Heart left ventricle (tissue), 16 donors: ENCODE data around the gene RNF32. TPM values are rescaled to one million over a fixed set of nuclear protein-coding genes. Genes with fewer than 3 reads are reported as not detected.

Experiments
- ATAC-seq, 4 donors: fragments of 200-7000 bp; cut with Tn5 transposase; one replicate each; pipeline ENCODE4 v1.9.1; 2020 to 2022; ENCODE audit warnings: moderate library complexity in 4 of 4, mild to moderate bottlenecking in 3 of 4, moderate number of reproducible peaks in 1 of 4
- DNase-seq, 5 donors: peaks; one replicate each; pipeline ENCODE4 v3.0.0-alpha.2; 2020
- H3K27ac ChIP-seq, 12 donors: fragments of 200-600 bp; sonication (generic) in 4 of 12; one replicate each; pipeline versions ENCODE4 v1.5.0 to v1.8.0; 2016 to 2022; ENCODE audit warnings: mild to moderate bottlenecking in 2 of 12
- H3K27me3 ChIP-seq, 9 donors: fragments of 200-600 bp; sonication (generic) in 2 of 9; one replicate each; pipeline versions ENCODE4 v1.5.1 to v1.8.0; 2016 to 2022; ENCODE audit warnings: mild to moderate bottlenecking in 3 of 9
- H3K36me3 ChIP-seq, 9 donors: fragments of 200-600 bp; sonication (generic) in 2 of 9; one replicate each; pipeline versions ENCODE4 v1.5.0 to v1.8.0; 2018 to 2022; ENCODE audit warnings: mild to moderate bottlenecking in 2 of 9
- H3K4me1 ChIP-seq, 12 donors: fragments of 200-600 bp; sonication (generic) in 4 of 12; one replicate each; pipeline versions ENCODE4 v1.5.0 to v1.8.0; 2016 to 2022; ENCODE audit warnings: mild to moderate bottlenecking in 3 of 12
- H3K4me3 ChIP-seq, 12 donors: fragments of 200-600 bp; sonication (generic) in 4 of 12; one replicate each; pipeline versions ENCODE4 v1.5.0 to v1.8.0; 2017 to 2022; ENCODE audit warnings: mild to moderate bottlenecking in 9 of 12, moderate library complexity in 4 of 12
- H3K9me3 ChIP-seq, 12 donors: fragments of 200-600 bp; sonication (generic) in 4 of 12; one replicate each; pipeline versions ENCODE4 v1.5.0 to v1.8.0; 2016 to 2022; ENCODE audit warnings: mild to moderate bottlenecking in 1 of 12
- POLR2A ChIP-seq, 2 donors: fragments of 450-650 bp; IDR thresholded peaks; one replicate each; pipeline ENCODE4 v1.6.1; 2017; ENCODE audit warnings: antibody characterized with exemption in 2 of 2, mild to moderate bottlenecking in 2 of 2, moderate library complexity in 2 of 2
- WGBS, 4 donors: extraction: QIAGEN DNeasy Blood & Tissue Kit in 2 of 4; methylation state at CpG; one replicate each; pipeline versions ENCODE4 v1.1.5 to v1.1.7; 2013 to 2018; 5-methylcytosine and 5-hydroxymethylcytosine counted together
- intact Hi-C, 10 donors: fragments of 100-400 bp; cut with DNase I; formaldehyde crosslinking; loops; one replicate each; pipeline versions ENCODE4 v1.11.1 to v1.14.2; 2022
- polyA plus RNA-seq, 2 donors: library from polyadenylated mRNA; stranded (reverse); fragments of 200-250 nt; gene quantifications; one replicate each; pipeline ENCODE4 v1.2.3, GENCODE V29; 2013
- total RNA-seq, 9 donors: library from RNA; depleted of rRNA in 2 of 9; stranded (reverse); fragments of >200 nt in 2 of 9; fragmentation: NEBNext Ultra II Directional in 3 of 9; extraction: Animal tissue kit (Norgen Biotek cat#: 25700) in 3 of 9; gene quantifications; one replicate each; pipeline versions ENCODE4 v1.1.0 to v1.2.4, GENCODE V29; 2016 to 2023
- TF ChIP-seq, protein P1 (sequence below), 12 donors: fragments of 200-600 bp; sonication (generic) in 4 of 12; IDR thresholded peaks; one replicate each; pipeline versions ENCODE4 v1.5.0 to v1.8.0; 2018 to 2022; ENCODE audit warnings: antibody characterized with exemption in 12 of 12, mild to moderate bottlenecking in 5 of 12
- donor health status: ischemic (EF 13 %, LVEDD 7.1; RV severe dilation, severe dysfunction).
- donor health status: healthy with polysubstance abuse.
- donor health status: DM: no; HTN: yes; CAD: no.
- donor health status: DM: no; HTN: no; CAD: no.
- donor health status: ischemic (EF 25% LVEDD 6.9; RV normal size, moderate dysfunction).
- donor health status: ischemic (EF 25% LVEDD 5.7; RV mildly dilated, moderate dysfunction).
- donor health status: healthy.
- donor health status: DM: yes; HTN: yes; CAD: no.
- donor health status: ischemic (EF 35%, LVEDD 5.7; RV mildly dilated, moderate dysfunction).
- donor health status: nonischemic (EF 11% LVEDD 7.7; RV severe dilation, severe dysfunction).
- donor health status: DM: yes; HTN: yes; CAD: no.
- donor health status: PGD.
- donor health status: ischemic (EF 29% LVEDD 5.4; RV normal size, mild dysfunction).
- donor health status: nonischemic (EF 23%, LVEDD 6.1; RV moderate dilation, normal function).

The RNF32 gene
- total and polyA plus RNA-seq, 11 donors: 0.19 to 0.75 (median 0.33) TPM; not detected in 4

DNA sequence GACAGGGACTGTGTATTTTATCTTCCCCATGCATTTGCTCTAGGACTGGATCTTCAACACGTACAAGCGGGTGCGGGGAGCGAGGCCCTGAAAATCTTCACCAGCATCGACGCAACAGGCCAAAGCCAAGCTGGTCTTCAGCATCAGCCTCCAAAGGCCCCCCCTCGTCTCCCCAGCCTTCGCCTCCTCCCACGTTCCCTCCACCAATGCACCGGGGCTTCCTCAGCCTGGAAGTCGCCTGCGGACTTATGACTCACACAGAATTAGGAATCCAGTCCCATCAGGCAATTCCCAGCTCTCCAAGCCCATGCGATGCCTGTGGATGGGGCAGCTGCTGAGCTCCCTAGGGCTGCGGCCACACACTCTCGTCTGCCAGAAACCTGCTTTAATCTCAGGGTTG lies 36.3 kb upstream of the RNF32 start:
- WGBS, 4 donors: 70 to 80% (median 75%) methylated on average over 15 of the region's 15 CpGs
- peaks cover 0 to 11% (median 4%) of the 10 kb centered on the region in 12 donors for H3K4me1 ChIP-seq
- H3K27me3 ChIP-seq: peaks cover 0 to 35% (median 15%) of the 10 kb centered on the region in 9 donors
- H3K27ac ChIP-seq: no peak overlapping the region
- H3K9me3 ChIP-seq: no peaks in the 10 kb centered on the region
- ATAC-seq (no peak), DNase-seq (no peak)
- TF ChIP-seq POLR2A (IDR thresholded peaks at IDR 0.05): no peak
- TF ChIP-seq, protein P1, sequence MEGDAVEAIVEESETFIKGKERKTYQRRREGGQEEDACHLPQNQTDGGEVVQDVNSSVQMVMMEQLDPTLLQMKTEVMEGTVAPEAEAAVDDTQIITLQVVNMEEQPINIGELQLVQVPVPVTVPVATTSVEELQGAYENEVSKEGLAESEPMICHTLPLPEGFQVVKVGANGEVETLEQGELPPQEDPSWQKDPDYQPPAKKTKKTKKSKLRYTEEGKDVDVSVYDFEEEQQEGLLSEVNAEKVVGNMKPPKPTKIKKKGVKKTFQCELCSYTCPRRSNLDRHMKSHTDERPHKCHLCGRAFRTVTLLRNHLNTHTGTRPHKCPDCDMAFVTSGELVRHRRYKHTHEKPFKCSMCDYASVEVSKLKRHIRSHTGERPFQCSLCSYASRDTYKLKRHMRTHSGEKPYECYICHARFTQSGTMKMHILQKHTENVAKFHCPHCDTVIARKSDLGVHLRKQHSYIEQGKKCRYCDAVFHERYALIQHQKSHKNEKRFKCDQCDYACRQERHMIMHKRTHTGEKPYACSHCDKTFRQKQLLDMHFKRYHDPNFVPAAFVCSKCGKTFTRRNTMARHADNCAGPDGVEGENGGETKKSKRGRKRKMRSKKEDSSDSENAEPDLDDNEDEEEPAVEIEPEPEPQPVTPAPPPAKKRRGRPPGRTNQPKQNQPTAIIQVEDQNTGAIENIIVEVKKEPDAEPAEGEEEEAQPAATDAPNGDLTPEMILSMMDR (IDR thresholded peaks at IDR 0.05): no peak
- intact Hi-C loops: no loop called here
- H3K4me3 ChIP-seq: no peak overlapping the region
- H3K36me3 ChIP-seq: no peaks in the 10 kb centered on the region

DNA sequence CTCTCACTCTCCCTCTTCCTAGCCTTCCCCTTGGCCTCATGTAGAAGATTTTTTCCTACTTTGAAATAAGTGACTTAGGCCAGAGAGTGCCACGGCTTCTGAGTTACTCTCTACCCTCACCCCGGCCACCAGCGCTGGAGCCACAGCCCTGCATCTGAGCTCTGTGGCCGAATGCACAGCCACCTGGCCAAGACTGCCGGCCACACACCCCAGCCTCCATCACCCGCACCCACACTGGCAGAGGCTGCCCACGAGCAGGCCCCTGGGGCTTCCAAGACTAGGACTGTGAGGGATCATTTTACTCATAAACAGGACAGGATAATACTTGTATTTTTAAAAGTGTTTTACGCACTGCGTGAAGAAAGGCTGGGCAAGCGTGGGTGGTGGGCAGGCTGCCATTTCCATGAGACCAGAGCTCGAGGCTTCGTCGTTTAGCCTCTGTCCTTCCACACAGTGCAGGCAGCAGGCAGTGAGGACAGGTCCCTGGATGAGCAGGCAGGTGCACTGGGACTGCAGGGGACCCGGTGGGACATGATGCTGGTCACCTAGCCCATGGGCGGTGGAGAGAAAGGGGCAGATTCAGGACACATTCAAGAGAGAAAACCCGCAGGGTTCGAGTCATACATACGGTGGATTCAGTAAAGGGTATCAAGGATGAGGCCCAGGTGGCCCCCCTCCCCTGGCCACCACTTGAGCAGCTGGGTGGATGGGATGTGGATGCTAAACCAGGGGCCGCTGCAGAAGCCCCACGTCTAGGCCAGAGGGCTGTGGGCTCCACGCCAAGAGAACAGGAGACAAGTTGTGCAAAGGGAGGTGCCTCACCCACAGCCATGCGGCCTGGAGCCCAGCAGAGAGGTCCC lies 35.5 kb upstream of the RNF32 start:
- ATAC-seq (no peak), DNase-seq (no peak)
- Histone ChIP-seq H3K4me1 (peaks cover 0 to 11% (median 4%) of the 10 kb centered on the region in 12 donors), H3K27ac (no peak overlapping the region), H3K4me3 (no peak overlapping the region), H3K9me3 (no peaks in the 10 kb centered on the region), H3K27me3 (peaks cover 0 to 35% (median 15%) of the 10 kb centered on the region in 9 donors), H3K36me3 (no peaks in the 10 kb centered on the region)
- intact Hi-C loops: no loop called here
- 85 to 89% (median 87%) methylated on average over 20 to 22 of the region's 22 CpGs for WGBS, 4 donors
- TF ChIP-seq, protein P1 (IDR thresholded peaks at IDR 0.05): no peak
- TF ChIP-seq POLR2A (IDR thresholded peaks at IDR 0.05): no peak

DNA sequence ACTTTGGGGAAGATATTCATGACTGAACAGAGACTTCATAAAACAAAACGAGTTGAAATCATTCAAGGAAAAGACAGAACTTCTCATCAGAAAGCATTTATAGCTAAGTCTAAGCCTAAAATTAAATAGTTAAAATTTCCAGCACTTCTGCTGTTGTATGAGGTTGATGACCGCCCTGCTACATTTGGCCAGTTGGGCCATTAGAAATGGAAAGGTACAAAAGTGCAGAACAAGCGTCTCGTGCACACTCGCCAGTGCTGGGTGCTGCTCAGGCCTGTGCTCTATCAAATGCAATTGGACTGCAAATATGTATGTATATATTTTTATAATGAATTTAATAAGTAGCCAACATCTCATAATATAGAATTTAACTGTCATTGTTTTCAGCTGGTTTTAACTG lies 34.4 kb upstream of the RNF32 start:
- DNase-seq (no peak), ATAC-seq (no peak)
- no peaks in the 10 kb centered on the region for H3K9me3 ChIP-seq
- H3K4me1 ChIP-seq: peaks cover 0 to 11% (median 4%) of the 10 kb centered on the region in 12 donors
- no peaks in the 10 kb centered on the region for H3K36me3 ChIP-seq
- 71 to 81% (median 79%) methylated on average over 5 of the region's 5 CpGs for WGBS, 4 donors
- H3K27me3 ChIP-seq: peaks cover 0 to 35% (median 15%) of the 10 kb centered on the region in 9 donors
- H3K27ac ChIP-seq: no peak overlapping the region
- H3K4me3 ChIP-seq: no peak overlapping the region
- intact Hi-C loops: no loop called here
- TF ChIP-seq, protein P1 (IDR thresholded peaks at IDR 0.05): no peak
- TF ChIP-seq POLR2A (IDR thresholded peaks at IDR 0.05): no peak

DNA sequence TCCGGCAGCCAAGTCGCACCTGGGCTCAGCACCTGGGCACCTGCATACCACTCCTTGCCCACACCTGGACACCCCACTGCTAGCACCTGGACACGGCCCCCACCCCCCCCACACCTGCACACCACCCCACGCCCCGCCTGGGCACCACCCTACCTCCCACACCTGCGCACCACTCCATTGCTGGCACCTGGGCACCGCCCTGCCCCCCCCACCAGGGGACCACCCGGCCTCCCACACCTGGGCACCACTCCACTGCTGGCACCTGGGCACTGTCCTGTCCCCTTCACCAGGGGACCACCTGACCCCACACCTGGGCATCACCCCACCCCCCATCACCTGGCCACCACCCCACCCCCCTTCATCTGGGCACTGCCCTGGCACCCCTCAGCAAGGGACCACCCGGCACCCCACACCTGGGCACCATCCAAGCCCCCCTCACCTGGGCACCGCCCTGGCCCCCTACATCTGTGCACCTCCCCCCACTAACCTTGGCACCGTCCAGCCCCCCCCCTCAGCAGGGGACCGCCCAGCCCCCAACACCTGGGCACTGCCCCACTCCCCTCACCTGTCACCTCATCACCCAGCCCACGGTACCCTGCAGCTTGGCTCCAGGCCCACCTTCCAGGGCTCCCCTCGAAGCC lies 33.8 kb upstream of the RNF32 start:
- no peaks in the 10 kb centered on the region for H3K9me3 ChIP-seq
- TF ChIP-seq, protein P1 (IDR thresholded peaks at IDR 0.05): no peak
- TF ChIP-seq POLR2A (IDR thresholded peaks at IDR 0.05): no peak
- peaks cover 0 to 35% (median 15%) of the 10 kb centered on the region in 9 donors for H3K27me3 ChIP-seq
- WGBS, 4 donors: 85 to 91% (median 87%) methylated on average over 10 to 14 of the region's 14 CpGs
- H3K4me1 ChIP-seq: peaks cover 0 to 11% (median 4%) of the 10 kb centered on the region in 12 donors
- no peak overlapping the region for H3K4me3 ChIP-seq
- H3K36me3 ChIP-seq: no peaks in the 10 kb centered on the region
- intact Hi-C loops: no loop called here
- H3K27ac ChIP-seq: no peak overlapping the region
- ATAC-seq (no peak), DNase-seq (no peak)
